Raji (cell line): ENCODE measurements around the gene MTMR3.

ENCODE experiments used
- POLR2A ChIP-seq: IDR thresholded peaks from 2 replicates; pipeline ENCODE4 v1.6.1; 2011; ENCODE audit warnings: low read depth, low read length, control low read depth; ENCODE audit not compliant: insufficient read depth

MTMR3 gene

GRCh38 chr22:30040499-30041260 lies 157.7 kb downstream of the MTMR3 start:
- no peak for TF ChIP-seq POLR2A

DNA sequence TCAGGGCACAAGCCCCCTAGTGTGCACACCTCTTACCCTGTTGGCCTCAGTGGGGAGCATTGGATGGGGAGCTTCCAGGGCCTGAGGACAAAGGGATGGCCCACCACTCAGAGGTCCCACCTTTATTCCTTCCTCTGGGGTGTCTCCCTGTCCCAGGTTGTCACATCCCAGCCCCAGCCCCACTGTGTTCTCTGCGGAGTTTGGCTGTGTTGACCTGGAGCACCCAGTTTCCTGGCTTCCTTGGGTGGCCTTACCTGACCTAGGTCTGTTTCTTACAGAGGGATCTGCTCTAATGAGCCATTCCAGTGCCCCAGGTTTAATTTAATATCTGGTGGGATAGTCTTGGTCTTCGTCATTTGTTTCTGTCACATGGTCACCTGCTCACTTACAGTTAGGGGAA lies 158.5 kb downstream of the MTMR3 start:
- no peak for TF ChIP-seq POLR2A

DNA sequence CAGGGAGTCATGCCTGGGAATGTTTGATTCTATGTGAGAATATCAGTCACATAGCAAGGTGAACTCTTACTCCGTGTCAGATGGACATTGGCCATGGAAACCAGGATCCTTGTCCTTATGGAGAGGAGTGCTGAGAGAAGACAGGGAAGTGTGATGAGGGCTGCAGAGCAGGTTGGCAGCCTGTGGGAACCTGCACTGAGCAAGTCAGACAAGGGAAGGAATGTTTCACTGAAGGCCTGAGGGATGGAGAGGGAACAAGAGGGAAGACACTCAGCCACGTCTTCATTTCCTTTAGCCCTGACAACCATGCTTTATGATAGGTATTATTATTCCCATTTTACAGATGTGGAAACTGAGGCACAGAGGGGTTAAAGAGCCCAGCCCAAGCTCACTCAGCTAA lies 158.9 kb downstream of the MTMR3 start:
- no peak for TF ChIP-seq POLR2A

DNA sequence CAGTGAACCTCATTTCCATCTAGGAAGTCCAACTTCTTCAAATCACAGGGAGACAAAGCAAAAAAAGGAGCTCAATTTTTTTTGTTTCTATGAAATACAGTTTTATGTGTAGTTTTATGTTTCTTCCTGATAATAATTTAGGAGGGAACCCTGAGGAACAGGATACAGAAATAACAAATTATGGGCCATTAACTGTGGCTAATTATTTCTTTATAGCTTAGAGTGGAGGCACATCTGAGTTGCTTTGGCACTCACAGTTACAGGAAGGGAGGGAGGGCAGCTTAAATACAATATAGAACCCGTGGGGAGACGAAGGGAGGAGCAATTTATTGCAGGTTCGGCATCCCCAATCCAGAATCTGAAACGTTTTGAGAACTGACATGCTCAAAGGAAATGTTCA lies 160.2 kb downstream of the MTMR3 start:
- TF ChIP-seq POLR2A: no peak

DNA sequence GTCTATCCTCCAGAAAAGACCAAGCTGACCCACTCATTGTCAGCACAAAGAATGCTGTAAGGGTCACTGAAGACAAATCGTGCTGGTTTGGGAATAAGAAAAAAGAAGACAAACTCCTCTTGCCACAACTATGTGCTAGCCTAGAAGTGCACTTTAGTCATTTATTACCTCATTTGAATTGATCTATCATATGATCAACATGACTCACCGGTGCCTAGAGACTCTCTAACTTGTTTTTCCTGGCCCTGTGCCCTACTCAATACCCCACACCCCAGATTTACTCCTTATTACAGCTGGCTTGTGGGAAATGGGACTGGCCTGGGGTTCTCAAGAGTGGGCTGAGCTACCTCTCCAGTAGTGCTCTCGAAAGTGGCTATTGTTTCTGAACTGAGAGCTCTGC lies 161.4 kb downstream of the MTMR3 start:
- no peak for TF ChIP-seq POLR2A

- no peak for TF ChIP-seq POLR2A
Measured at GRCh38 chr22:30044881-30045493, 162.0 kb downstream of the MTMR3 start.

- no peak for TF ChIP-seq POLR2A
Measured at GRCh38 chr22:30045494-30045887, 162.5 kb downstream of the MTMR3 start.

- TF ChIP-seq POLR2A: no peak
Measured at GRCh38 chr22:30045901-30046715, 163.1 kb downstream of the MTMR3 start.

GRCh38 chr22:30046716-30047363 lies 163.9 kb downstream of the MTMR3 start:
- TF ChIP-seq POLR2A: no peak

GRCh38 chr22:30047364-30047738 lies 164.4 kb downstream of the MTMR3 start:
- no peak for TF ChIP-seq POLR2A

DNA sequence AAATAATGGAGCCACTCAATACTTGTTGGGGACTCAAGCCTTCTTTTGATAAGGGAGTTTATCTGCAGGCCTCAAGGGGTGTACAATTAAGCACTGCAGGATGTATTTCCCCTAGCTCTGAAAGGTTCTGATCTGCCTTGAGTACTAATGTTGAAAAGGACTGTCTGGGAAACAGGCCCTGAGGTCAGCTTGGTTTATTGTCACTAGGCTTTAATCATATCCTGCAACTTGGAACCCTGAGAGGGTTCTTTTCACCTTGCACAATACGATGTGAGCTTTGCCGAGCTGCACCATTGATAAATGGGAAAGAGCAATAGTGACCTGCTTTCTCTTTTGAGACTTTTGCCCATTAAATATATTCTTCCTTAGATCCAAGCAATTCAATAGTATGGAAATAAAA lies 165.7 kb downstream of the MTMR3 start:
- TF ChIP-seq POLR2A: no peak

DNA sequence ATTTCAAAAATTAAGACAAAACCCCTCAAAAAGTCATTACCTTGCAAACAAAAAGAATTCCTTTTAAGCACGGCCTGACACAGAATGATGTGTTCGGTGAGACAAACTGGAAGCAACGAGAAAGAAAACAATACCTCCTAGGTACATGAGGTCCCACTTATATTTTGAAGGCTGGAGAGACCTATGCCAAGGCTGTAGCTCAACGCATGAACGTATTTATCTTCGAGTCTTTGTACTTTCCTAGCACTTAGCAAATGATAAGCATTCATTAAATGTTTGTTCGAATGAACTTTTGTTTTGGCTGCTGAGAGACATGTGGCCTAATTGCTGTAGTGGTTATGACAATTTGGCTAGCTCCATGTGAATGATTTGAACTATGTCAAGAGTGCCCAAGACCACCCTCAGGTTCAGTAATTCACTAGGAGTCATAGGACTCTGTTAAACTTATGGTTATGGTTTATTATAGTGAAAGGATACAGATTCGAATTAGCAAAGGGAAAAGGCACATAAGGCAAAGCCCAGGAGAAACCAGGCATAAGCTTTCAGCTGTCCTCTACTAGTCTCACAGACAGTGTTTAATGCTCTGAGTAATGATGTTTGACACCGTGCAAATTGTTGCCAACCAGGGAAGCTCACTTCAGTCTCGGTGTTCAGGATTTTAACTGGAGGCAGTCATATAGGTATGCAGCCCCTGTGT lies 171.2 kb downstream of the MTMR3 start:
- no peak for TF ChIP-seq POLR2A

DNA sequence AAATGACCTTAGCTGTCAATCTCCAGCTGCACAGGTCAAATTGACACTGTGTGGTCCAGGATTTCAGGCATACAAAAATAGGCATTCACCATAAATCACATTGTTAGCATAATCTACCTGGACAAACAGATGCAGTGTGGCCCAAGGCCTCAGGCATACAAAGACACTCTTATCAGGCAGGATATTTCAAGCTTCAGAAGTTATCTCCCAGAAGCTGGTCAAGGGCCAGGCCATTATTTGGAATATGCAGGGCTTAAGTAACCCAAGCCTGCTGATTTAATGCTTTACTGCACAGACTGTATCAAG lies 171.7 kb downstream of the MTMR3 start:
- TF ChIP-seq POLR2A: no peak

- TF ChIP-seq POLR2A: no peak
Measured at GRCh38 chr22:30056015-30056414, 173.0 kb downstream of the MTMR3 start.

DNA sequence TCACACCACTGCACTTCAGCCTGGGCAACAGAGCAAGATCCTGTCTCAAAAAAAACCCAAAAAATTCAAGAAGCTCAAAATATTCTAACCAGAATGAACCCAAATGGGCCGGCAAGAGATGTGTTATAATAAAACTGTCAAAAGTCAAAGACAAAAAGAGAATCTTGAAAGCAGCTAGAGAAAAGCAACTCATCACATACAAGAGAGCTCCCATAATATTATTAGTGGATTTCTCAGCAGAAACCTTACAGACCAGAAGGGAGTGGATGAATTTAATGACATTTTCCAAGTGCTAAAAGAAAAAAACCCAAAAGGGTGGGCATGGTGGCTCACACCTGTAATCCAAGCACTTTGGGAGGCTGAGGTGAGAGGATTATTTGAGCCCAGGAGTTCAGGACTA lies 174.4 kb downstream of the MTMR3 start:
- TF ChIP-seq POLR2A: no peak
